Karpas-422 (cell line): ENCODE data around the gene ITIH4. TPM values are rescaled to one million over a fixed set of nuclear protein-coding genes. Genes with fewer than 3 reads are reported as not detected.

Experiments used
- DNase-seq: peaks from one replicate; pipeline ENCODE4 v3.0.0-alpha.2; 2015
- H2AFZ ChIP-seq: fragments of 200-600 bp; sonication (generic); 2 replicates; pipeline ENCODE4 v1.6.1; 2014; ENCODE audit warnings: antibody characterized with exemption, low read length, mixed read lengths
- H3K27ac ChIP-seq: fragments of 200-600 bp; sonication (generic); 2 replicates; pipeline ENCODE4 v1.5.1; 2014; ENCODE audit warnings: mild to moderate bottlenecking, low read length, moderate library complexity
- H3K27me3 ChIP-seq: fragments of 200-600 bp; sonication (generic); 2 replicates; pipeline ENCODE4 v1.6.1; 2014; ENCODE audit warnings: low read length, mixed read lengths
- H3K36me3 ChIP-seq: fragments of 200-600 bp; sonication (generic); 2 replicates; pipeline ENCODE4 v1.6.1; 2014; ENCODE audit warnings: low read length, mixed read lengths; ENCODE audit not compliant: insufficient read depth
- H3K4me1 ChIP-seq: fragments of 200-600 bp; sonication (generic); 2 replicates; pipeline ENCODE4 v1.6.1; 2014; ENCODE audit warnings: mild to moderate bottlenecking, low read length, mixed read lengths
- H3K4me2 ChIP-seq: fragments of 200-600 bp; sonication (generic); 2 replicates; pipeline ENCODE4 v1.6.1; 2014; ENCODE audit warnings: low read length, low read depth, mild to moderate bottlenecking; ENCODE audit not compliant: poor library complexity, severe bottlenecking
- H3K4me3 ChIP-seq: fragments of 200-600 bp; sonication (generic); 2 replicates; pipeline ENCODE4 v1.5.1; 2014; ENCODE audit warnings: mild to moderate bottlenecking, antibody characterized with exemption, low read length, mixed read lengths
- H3K79me2 ChIP-seq: fragments of 200-600 bp; sonication (generic); 2 replicates; pipeline ENCODE4 v1.6.1; 2014; ENCODE audit warnings: mild to moderate bottlenecking, low read length, mixed read lengths
- H3K9ac ChIP-seq: fragments of 200-600 bp; sonication (generic); 2 replicates; pipeline ENCODE4 v1.6.0; 2014; ENCODE audit warnings: low read length
- H3K9me2 ChIP-seq: fragments of 200-600 bp; sonication (generic), shearing (Covaris generic); replicated peaks from 2 replicates; pipeline ENCODE4 v1.6.0; 2014; ENCODE audit warnings: mild to moderate bottlenecking, low read length, moderate library complexity; ENCODE audit not compliant: insufficient read depth
- H3K9me3 ChIP-seq: fragments of 300-700, 200-600 bp; sonication (generic); 2 replicates; pipeline ENCODE4 v1.6.1; 2014; ENCODE audit warnings: low read length, mixed read lengths
- H4K20me1 ChIP-seq: fragments of 200-600 bp; sonication (generic); 2 replicates; pipeline ENCODE4 v1.6.1; 2014; ENCODE audit warnings: mild to moderate bottlenecking, antibody characterized with exemption, low read length, low read depth; ENCODE audit not compliant: insufficient read depth
- small RNA-seq: library from RNA; depleted of rRNA; stranded (forward); fragments of <200 nt; gene quantifications from one replicate; pipeline ENCODE3, GENCODE V24; 2014
- total RNA-seq: library from RNA; depleted of rRNA; stranded (reverse); fragments of >200 nt; shearing (Covaris generic); gene quantifications from 2 replicates; pipeline ENCODE4 v1.2.3, GENCODE V29; 2014; ENCODE audit warnings: low replicate concordance; rRNA removed

The ITIH4 gene
- total RNA-seq, 1 experiment from 2014 or later = 11.1 TPM

DNA sequence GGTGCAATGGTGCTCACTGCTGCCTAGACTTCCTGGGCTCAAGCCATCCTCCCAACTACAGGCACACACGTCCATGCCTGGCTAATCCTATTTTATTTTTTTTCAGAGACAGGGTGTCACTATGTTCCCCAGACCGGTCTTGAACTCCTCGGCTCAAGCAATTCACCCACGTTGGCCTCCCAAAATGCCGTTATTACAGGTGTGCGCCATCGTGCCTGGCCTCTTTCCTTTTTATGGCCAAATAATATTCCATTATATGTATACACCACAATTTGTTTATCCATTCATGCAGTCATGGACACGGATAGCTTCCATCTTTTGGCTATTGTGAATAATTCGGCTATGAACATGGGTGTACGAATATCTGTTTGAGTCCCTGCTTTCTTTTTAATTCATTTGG is 58.8 kb downstream of the ITIH4 start:
- Histone ChIP-seq H2AFZ (0 out of 2 replicates have a peak overlapping the region, but pooled peaks have one; percentile 69), H3K79me2 (peaks cover 32% of the 10 kb centered on the region), H3K4me3 (peak overlapping the region; percentile 75; the same call in 1 of the 2 replicates), H3K27ac (no peak overlapping the region), H3K9me3 (no peaks in the 10 kb centered on the region), H3K4me1 (peaks cover 15% of the 10 kb centered on the region), H3K36me3 (peaks cover 10% of the 10 kb centered on the region; the same call in 1 of the 2 replicates), H3K9me2 (no peaks in the 10 kb centered on the region), H3K9ac (peak overlapping the region; percentile 74; the same call in 1 of the 2 replicates), H3K4me2 (peak overlapping the region; percentile 89), H4K20me1 (no peaks in the 10 kb centered on the region), H3K27me3 (no peaks in the 10 kb centered on the region)
- no peak for DNase-seq

DNA sequence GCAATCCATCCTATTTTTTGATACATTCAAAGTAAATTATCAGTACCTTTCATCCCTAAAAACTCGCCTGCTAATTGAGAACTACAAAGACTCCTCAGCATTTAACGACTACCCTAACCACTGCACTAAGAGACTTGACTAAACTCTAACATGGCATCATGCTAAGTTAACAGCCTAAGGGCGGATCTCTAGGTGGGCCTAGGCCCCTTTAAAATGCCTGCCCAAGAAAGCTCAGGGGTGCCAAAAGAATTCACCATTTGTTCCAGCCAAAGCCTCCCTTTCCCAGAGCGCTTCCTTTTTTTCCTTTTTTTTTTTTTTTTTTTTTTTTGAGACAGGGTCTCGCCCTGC is 59.2 kb downstream of the ITIH4 start:
- H3K4me1 ChIP-seq = peaks cover 15% of the 10 kb centered on the region
- H3K79me2 ChIP-seq = peaks cover 32% of the 10 kb centered on the region
- H3K27ac ChIP-seq = peak overlapping the region; percentile 58
- peak overlapping the region; percentile 89 for H3K4me2 ChIP-seq
- peak overlapping the region; percentile 74 for H3K9ac ChIP-seq
- H4K20me1 ChIP-seq = no peaks in the 10 kb centered on the region
- peak; percentile 62 for DNase-seq
- no peaks in the 10 kb centered on the region for H3K27me3 ChIP-seq
- peak overlapping the region; percentile 75 for H3K4me3 ChIP-seq
- no peaks in the 10 kb centered on the region for H3K9me3 ChIP-seq
- peak overlapping the region; percentile 63 for H2AFZ ChIP-seq
- H3K9me2 ChIP-seq = no peaks in the 10 kb centered on the region
- peaks cover 12% of the 10 kb centered on the region; the same call in 1 of the 2 replicates for H3K36me3 ChIP-seq

DNA sequence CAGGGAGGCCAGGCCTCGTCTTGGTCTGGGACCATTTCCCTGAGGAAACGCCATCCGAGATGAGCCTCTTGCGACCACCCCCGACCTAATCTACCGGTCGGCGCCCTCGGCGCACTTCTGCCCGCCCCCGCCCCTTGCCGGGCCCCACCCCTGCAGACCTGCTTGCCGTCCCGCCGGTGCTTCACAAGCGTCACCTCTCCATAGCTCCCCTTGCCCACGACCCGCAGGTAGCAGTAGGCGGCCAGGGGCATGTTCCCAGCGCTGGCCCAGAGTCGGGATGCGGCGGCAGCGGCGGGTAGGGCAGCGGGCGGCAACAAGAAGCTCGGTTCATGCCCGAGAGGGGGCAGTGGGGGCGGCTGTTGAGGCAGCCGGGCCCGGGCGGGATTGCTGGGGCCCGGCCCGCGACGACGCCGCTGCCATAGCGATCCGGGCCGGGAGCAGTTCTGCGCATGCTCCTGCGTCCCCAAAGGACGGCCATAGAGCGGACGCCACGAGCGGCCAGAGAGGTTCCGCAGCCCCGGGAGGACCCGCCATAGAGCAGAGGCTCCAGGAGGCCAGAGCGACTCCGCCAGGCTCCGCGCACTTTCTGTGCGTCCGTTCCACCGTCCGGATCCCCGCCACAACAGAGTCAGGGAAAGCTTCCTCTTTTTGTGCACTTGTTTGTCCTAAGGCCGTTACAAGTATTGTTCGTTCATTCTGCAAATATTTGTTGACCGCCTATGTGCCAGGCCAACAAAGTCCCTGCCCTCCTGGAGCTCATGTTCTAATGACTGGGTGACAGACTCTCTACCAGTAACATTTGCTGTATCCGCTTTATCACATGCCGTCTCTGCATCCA is 59.8 kb downstream of the ITIH4 start, which contains the start of gene NEK4:
Gene NEK4, minus strand, starts transcription at position 445 of the 838 bp plus-strand sequence. Its CDS starts 194 bp downstream, at position 251.
- peak within 1 kb of the TSS; percentile 75 for H3K4me3 ChIP-seq
- no peaks in the 10 kb centered on the region for H3K9me3 ChIP-seq
- H3K27ac ChIP-seq = peak within 1 kb of the TSS; percentile 58
- H3K36me3 ChIP-seq = peaks cover 15% of the 10 kb centered on the region; the same call in 1 of the 2 replicates
- H3K4me2 ChIP-seq = peak within 1 kb of the TSS; percentile 89
- peak within 1 kb of the TSS; percentile 96 for H2AFZ ChIP-seq
- peak within 1 kb of the TSS; percentile 74 for H3K9ac ChIP-seq
- DNase-seq = peak; percentile 97
- H3K4me1 ChIP-seq = peaks cover 15% of the 10 kb centered on the region
- H4K20me1 ChIP-seq = no peaks in the 10 kb centered on the region
- no peaks in the 10 kb centered on the region for H3K9me2 ChIP-seq
- H3K79me2 ChIP-seq = peaks cover 32% of the 10 kb centered on the region
- no peaks in the 10 kb centered on the region for H3K27me3 ChIP-seq

DNA sequence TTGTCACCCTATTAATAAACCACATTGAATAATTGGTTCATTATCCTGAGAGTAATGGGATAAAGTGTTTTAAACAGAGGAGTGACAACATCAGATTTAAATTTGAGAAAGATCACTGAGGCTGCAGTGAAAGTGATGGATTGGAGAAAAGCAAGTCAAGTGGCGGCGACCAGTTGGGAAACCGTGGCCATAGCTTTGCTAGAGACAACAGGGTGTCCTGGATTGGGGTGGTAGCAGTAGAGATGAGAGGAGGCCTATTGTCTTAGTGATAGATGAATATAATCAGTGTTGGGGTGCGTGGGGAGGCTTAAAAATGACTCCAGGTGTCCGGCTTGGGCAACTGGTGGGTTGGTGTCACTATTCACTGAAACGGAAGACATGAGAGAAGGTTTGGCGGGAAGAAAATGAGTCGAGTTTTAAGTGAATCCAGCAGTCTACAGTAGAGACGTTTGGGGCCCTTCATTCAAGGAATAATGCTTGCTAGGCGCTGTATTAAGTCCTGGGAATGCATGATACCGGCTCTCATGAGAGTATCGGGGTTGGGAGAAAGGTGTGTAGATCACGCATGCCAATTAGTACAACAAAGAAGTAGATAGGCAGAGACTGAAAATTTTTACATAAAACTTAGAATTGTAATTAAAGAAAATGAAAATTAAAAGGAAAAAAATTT is 60.6 kb downstream of the ITIH4 start:
- Histone ChIP-seq H3K4me3 (peak overlapping the region; percentile 75), H3K4me1 (peaks cover 15% of the 10 kb centered on the region), H4K20me1 (no peaks in the 10 kb centered on the region), H3K27ac (no peak overlapping the region), H3K79me2 (peaks cover 32% of the 10 kb centered on the region), H3K9ac (peak overlapping the region; percentile 74), H3K4me2 (peak overlapping the region; percentile 89), H3K36me3 (peaks cover 20% of the 10 kb centered on the region; the same call in 1 of the 2 replicates), H3K9me3 (no peaks in the 10 kb centered on the region), H3K9me2 (no peaks in the 10 kb centered on the region), H2AFZ (no peak overlapping the region), H3K27me3 (no peaks in the 10 kb centered on the region)
- no peak for DNase-seq

DNA sequence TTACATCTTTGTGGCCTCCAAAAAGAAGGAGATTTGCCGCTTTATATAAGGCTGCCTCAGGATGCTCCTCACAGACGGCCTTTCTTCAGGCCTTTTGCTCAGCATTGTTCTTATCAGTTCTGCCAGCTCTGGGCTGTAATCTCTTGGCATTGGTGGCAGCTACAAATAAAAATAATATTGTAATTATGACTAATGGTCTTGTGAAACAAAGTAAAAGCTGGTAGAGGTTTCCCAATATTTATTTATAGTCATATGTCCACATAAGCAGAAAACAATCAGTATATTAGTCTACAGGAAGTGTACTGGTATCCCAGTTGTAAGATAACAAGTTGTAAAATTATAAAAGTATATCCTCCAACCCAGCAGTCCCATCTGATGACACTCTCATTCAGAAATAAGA is 67.0 kb downstream of the ITIH4 start:
- Histone ChIP-seq H3K4me1 (no peaks in the 10 kb centered on the region), H3K36me3 (peaks cover 53% of the 10 kb centered on the region), H3K9me2 (no peaks in the 10 kb centered on the region), H2AFZ (no peak overlapping the region), H3K4me3 (no peak overlapping the region), H3K27me3 (no peaks in the 10 kb centered on the region), H3K27ac (no peak overlapping the region), H3K79me2 (peaks cover 10% of the 10 kb centered on the region), H4K20me1 (no peaks in the 10 kb centered on the region), H3K4me2 (no peak overlapping the region), H3K9ac (no peak overlapping the region), H3K9me3 (no peaks in the 10 kb centered on the region)
- DNase-seq = no peak

Small RNAs within 50 kb of the gene (small RNA-seq; reads per million reads assigned to genes)
- not detected for gene MIR8064
- not detected for gene MUSTN1

Other genes starting within 250 kb of the ITIH4 start
- gene PBRM1, start 144.8 kb downstream of the ITIH4 start, total RNA-seq = 38.4 and 53.3 TPM in 2 replicates
- 96.9 and 138 TPM in 2 replicates for gene GNL3, start 144.6 kb downstream of the ITIH4 start, total RNA-seq
- 34.7 and 52.0 TPM in 2 replicates for gene GLT8D1, start 124.9 kb downstream of the ITIH4 start, total RNA-seq
- gene SPCS1, start 124.6 kb downstream of the ITIH4 start, total RNA-seq = 122 and 184 TPM in 2 replicates
- 20.5 and 44.1 TPM in 2 replicates for gene NEK4, start 59.7 kb downstream of the ITIH4 start, total RNA-seq
- not detected in 2 replicates for gene ITIH1, start 53.1 kb downstream of the ITIH4 start, total RNA-seq
- gene ITIH3, start 35.9 kb downstream of the ITIH4 start, total RNA-seq = not detected in 2 replicates
- 2.4 TPM in 1 of 2 replicates, not detected in the other for gene MUSTN1, start 4.3 kb upstream of the ITIH4 start, total RNA-seq
- 25.0 and 39.6 TPM in 2 replicates for gene STIMATE, start 66.9 kb upstream of the ITIH4 start, total RNA-seq
- 0.58 and 3.0 TPM in 2 replicates for gene SFMBT1, start 215.4 kb upstream of the ITIH4 start, total RNA-seq